ENCODE measurements around the gene DEFB108B. TPM values are rescaled to one million over a fixed set of nuclear protein-coding genes. Genes with fewer than 3 reads are reported as not detected.
"Not testable (repeated sequence)": the region's sequence is repeated elsewhere in the genome, so short reads cannot be mapped to it uniquely, and the experiment has no call there.

Gene DEFB108B, protein sequence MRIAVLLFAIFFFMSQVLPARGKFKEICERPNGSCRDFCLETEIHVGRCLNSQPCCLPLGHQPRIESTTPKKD
- total RNA-seq = not detected

- ATAC-seq (replicated peaks); H3K27ac Mint-ChIP-seq; H3K4me1 Mint-ChIP-seq; H3K4me3 Mint-ChIP-seq; H3K36me3 Mint-ChIP-seq (ENCODE audit: low read depth); H3K27me3 Mint-ChIP-seq; H3K9me3 Mint-ChIP-seq: not testable (repeated sequence)
These were observed at the start of gene DEFB108B for GRCh38 chr11:71832811-71833210. DEFB108B (plus strand) TSS chr11:71833200; CDS start chr11:71833200, 0 bp downstream.

DNA sequence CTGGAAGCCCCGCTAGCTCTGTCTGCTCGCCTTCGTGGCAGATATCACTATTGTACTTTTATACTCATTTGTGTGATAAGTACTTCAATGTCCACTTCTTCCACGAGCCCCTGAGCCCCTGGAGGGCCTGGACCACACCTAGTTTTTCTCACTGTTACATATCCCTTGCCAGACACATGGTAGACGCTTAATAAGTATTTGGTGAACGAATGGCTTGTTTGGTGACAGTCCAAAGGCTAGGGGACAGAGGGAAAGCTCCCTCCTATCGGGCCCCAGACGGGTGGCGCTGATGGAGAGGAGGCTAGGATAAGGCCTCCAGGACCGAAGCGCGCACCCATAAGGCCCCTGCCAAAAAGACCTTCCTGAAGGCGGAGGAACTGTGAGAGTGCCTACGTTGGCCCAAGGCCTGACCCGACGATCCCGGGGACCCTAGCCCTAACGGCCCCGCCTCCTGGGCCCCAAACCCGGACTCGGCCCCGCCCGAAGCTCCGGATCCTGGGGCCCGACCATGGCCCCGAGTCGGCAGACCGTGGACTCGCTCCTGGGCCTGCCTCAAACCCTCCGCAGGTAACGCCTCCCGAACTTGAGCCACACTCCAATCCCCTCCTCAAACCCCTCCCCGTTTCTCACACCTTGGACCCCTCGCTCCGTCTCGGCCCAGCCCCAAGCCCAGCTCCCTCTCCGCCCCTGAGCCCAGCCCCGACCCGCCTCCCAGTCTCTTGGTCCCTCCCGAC, 46.7 kb upstream of the DEFB108B start:
- H3K27me3 Mint-ChIP-seq; H3K9me3 Mint-ChIP-seq; H3K4me1 Mint-ChIP-seq; H3K36me3 Mint-ChIP-seq (ENCODE audit: low read depth): not testable (repeated sequence)
- Mint-ChIP-seq H3K27ac (peak overlapping the region; percentile 94), H3K4me3 (peak overlapping the region; percentile 91)
- peak; percentile 34 for ATAC-seq (replicated peaks)

DNA sequence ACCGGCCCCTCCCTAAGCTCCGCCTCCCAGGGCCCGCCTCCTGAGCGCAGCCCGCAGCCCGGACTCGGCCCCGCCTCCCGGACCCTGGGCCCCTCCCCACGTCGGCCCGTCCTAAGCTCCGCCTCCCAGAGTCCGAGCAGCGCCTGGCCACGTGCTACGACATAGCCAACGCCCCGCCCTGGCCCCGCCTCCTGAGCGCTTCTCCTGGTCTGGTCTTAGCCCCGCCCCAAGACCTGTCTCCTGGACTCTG, 46.2 kb upstream of the DEFB108B start:
- not testable (repeated sequence) for H3K27me3 Mint-ChIP-seq; H3K9me3 Mint-ChIP-seq; H3K4me1 Mint-ChIP-seq; H3K36me3 Mint-ChIP-seq (ENCODE audit: low read depth)
- Mint-ChIP-seq H3K27ac (peak overlapping the region; percentile 94), H3K4me3 (peak overlapping the region; percentile 91)
- ATAC-seq (replicated peaks) = peak; percentile 94

DNA sequence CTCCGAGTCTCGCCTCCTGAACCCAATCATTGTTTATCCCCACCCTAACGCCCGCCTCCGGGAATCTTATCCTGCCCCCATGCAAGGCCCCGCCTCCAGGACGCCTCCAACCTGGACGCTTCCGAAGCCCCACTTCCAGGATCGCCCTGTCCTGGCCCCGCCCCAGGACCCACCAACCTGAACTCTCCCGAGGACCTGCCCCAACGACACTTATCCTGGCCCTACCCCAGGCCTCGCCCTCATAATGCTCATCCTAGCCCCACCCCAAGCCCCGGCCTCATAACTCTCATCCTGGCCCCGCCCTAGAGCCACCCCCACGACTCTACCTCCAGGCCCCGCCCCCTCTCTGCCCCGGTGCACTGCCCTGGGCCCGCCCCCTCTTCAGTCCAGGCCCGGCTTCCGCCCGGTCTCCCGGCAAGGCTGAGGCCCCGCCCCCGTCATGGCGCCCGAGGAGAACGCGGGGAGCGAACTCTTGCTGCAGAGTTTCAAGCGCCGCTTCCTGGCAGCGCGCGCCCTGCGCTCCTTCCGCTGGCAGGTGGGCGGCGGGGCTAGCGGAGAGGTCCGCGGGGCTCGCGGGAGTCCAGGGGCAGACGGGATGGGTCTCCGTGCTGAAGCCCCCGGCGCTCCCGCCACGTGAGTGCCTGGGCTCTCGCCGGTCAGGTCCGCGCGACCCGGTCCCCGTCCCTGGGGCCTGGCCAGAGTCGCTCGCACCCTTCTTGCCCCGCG, 45.7 kb upstream of the DEFB108B start:
- peak; percentile 96 for ATAC-seq (replicated peaks)
- no peaks in the 10 kb centered on the region for H3K36me3 Mint-ChIP-seq (ENCODE audit: low read depth)

GRCh38 chr11:71787824-71788454, 45.1 kb upstream of the DEFB108B start:
- H3K27me3 Mint-ChIP-seq; H3K36me3 Mint-ChIP-seq (ENCODE audit: low read depth); ATAC-seq (replicated peaks); H3K9me3 Mint-ChIP-seq; H3K4me1 Mint-ChIP-seq: not testable (repeated sequence)
- Mint-ChIP-seq H3K27ac (peak overlapping the region; percentile 94), H3K4me3 (peak overlapping the region; percentile 91)

More for the DNA sequence above, 45.7 kb upstream of the DEFB108B start:
- peak overlapping the region; percentile 91 for H3K4me3 Mint-ChIP-seq
- no peaks in the 10 kb centered on the region for H3K27me3 Mint-ChIP-seq
- H3K4me1 Mint-ChIP-seq = peaks cover 8% of the 10 kb centered on the region
- no peaks in the 10 kb centered on the region for H3K9me3 Mint-ChIP-seq
- H3K27ac Mint-ChIP-seq = peak overlapping the region; percentile 94

GRCh38 chr11:71789444-71790196, 43.4 kb upstream of the DEFB108B start:
- H3K27me3 Mint-ChIP-seq; H3K36me3 Mint-ChIP-seq (ENCODE audit: low read depth); ATAC-seq (replicated peaks); H3K27ac Mint-ChIP-seq; H3K9me3 Mint-ChIP-seq; H3K4me1 Mint-ChIP-seq: not testable (repeated sequence)
- H3K4me3 Mint-ChIP-seq = peak overlapping the region; percentile 91

GRCh38 chr11:71791111-71791510, 41.9 kb upstream of the DEFB108B start:
- not testable (repeated sequence) for H3K36me3 Mint-ChIP-seq (ENCODE audit: low read depth); ATAC-seq (replicated peaks); H3K27me3 Mint-ChIP-seq; H3K4me1 Mint-ChIP-seq; H3K9me3 Mint-ChIP-seq; H3K4me3 Mint-ChIP-seq; H3K27ac Mint-ChIP-seq

DNA sequence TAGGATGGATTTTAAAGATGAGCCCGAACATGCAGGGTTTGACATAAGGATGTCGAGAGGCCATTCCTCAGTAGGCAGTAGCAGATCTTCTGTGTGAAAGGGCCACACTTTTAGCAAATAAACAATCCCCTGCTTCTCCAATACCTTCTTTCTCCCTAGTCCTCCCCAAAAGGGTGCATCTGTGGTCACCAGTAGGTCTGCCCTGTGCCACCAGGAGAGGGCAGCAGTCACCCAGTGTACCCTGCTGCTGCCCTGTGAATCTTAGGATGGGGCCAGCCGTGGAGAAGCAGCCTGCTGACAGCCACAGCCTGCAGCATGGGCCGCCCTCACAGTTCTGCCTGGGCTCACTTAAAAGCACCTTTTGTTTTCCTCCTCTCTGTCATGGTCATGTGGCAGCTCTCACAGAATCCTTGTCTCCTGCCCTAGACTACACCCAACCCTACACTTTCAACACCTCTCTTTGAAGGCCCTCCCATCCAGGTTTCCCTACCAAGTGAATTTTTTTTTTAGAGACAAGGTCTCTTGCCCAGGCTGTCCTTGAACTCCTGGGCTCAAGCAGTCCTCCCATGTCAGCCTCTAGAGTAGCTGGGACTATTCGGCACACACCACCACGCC, 40.3 kb upstream of the DEFB108B start:
- not testable (repeated sequence) for H3K36me3 Mint-ChIP-seq (ENCODE audit: low read depth); H3K4me1 Mint-ChIP-seq; H3K9me3 Mint-ChIP-seq; H3K27me3 Mint-ChIP-seq; ATAC-seq (replicated peaks); H3K4me3 Mint-ChIP-seq
- H3K27ac Mint-ChIP-seq = peak overlapping the region; percentile 5

GRCh38 chr11:71794386-71795040, 38.5 kb upstream of the DEFB108B start:
- not testable (repeated sequence) for H3K36me3 Mint-ChIP-seq (ENCODE audit: low read depth); H3K4me3 Mint-ChIP-seq; H3K9me3 Mint-ChIP-seq; ATAC-seq (replicated peaks); H3K27me3 Mint-ChIP-seq; H3K4me1 Mint-ChIP-seq
- H3K27ac Mint-ChIP-seq = peak overlapping the region; percentile 68

- H3K27ac Mint-ChIP-seq; ATAC-seq (replicated peaks): not testable (repeated sequence)
These were observed 37.8 kb upstream of the DEFB108B start for GRCh38 chr11:71795236-71795635.

DNA sequence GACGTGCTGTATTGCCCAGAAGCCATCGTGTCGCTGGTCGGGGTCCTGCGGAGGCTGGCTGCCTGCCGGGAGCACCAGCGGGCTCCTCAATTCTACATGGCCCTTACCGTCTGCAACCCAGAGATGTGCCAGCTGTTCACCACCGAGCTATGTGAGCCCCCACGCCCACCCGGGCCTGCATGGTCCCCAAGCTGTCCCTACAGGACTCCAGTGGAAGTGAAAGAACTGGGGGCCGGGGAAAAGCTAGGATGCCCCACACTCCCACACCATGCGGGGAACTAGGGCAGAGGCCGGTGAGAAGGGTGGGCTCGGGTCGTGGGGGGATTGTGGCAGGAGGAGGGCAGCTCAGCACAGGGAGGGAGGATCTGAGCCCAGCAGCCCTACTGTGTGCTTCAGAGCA, 37.0 kb upstream of the DEFB108B start:
- H3K36me3 Mint-ChIP-seq (ENCODE audit: low read depth); H3K4me1 Mint-ChIP-seq; H3K27ac Mint-ChIP-seq; H3K27me3 Mint-ChIP-seq; H3K9me3 Mint-ChIP-seq; ATAC-seq (replicated peaks); H3K4me3 Mint-ChIP-seq: not testable (repeated sequence)

More at GRCh38 chr11:71795236-71795635, 37.8 kb upstream of the DEFB108B start:
- not testable (repeated sequence) for H3K4me3 Mint-ChIP-seq; H3K36me3 Mint-ChIP-seq (ENCODE audit: low read depth); H3K9me3 Mint-ChIP-seq; H3K27me3 Mint-ChIP-seq; H3K4me1 Mint-ChIP-seq

DNA sequence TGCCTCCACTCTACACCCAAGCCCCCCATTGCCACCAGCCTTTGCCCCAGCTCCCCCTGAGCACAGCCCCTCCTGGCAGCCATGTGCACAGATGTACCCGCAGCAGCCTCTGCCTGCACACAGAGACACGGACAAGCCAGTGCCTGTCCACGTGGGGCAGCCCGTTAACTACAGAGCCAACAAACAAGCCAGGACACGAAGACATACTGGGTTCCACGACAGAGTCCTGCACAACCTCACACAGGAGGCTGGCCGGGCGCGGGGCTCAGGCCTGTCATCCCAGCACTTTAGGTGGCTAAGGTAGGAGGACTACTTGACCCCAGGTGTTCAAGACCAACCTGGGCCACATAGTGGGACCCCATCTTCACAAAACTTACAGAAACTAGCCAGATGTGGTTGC, 36.2 kb upstream of the DEFB108B start:
- H3K4me1 Mint-ChIP-seq = not testable (repeated sequence)

DNA sequence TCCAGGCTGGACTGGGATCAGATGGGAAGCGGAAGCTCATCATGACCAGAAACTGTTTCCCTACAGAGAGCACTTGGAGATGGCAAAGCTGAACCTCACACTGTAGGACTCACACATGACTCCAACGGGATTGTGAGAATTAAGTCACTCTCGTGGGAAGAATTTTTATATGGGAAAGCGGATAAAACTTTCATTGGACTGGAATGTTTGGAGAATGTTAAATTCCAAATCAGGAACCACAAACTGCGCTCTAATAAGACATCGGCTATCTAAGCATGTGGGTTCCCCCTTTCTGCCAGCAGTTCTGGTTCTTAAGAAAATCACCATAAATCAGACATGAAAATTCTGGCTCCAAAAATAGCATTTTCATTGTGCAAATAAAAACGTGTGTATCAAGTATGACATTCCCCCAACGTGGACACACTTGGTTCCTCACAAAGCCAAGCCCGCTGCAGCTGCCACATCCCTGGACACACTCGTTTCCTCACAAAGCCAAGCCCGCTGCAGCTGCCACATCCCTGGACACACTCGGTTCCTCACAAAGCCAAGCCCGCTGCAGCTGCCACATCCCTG, 33.4 kb upstream of the DEFB108B start:
- not testable (repeated sequence) for H3K4me3 Mint-ChIP-seq; H3K27me3 Mint-ChIP-seq; H3K36me3 Mint-ChIP-seq (ENCODE audit: low read depth); H3K27ac Mint-ChIP-seq; ATAC-seq (replicated peaks); H3K9me3 Mint-ChIP-seq; H3K4me1 Mint-ChIP-seq

More for the DNA sequence above, 36.2 kb upstream of the DEFB108B start:
- H3K4me3 Mint-ChIP-seq; H3K36me3 Mint-ChIP-seq (ENCODE audit: low read depth); H3K27ac Mint-ChIP-seq; ATAC-seq (replicated peaks); H3K27me3 Mint-ChIP-seq; H3K9me3 Mint-ChIP-seq: not testable (repeated sequence)
